CD14-positive monocyte (primary cell): ENCODE data around the gene SPTB. TPM values are rescaled to one million over a fixed set of nuclear protein-coding genes. Genes with fewer than 3 reads are reported as not detected.

Source experiments
- DNase-seq, 3 donors: peaks; one replicate each; pipeline ENCODE4 v3.0.0-alpha.2; 2011 to 2022
- H2AFZ ChIP-seq: 2 replicates; pipeline ENCODE4 v1.6.0; 2012; ENCODE audit warnings: mild to moderate bottlenecking, low read depth, low read length, inconsistent platforms; ENCODE audit not compliant: insufficient read depth, poor library complexity, severe bottlenecking
- H3K27ac ChIP-seq, 2 donors: 1 replicate in 1 of 2; 2 replicates in 1 of 2; pipeline ENCODE4 v1.5.1; 2012 to 2013; ENCODE audit warnings: low read length in 2 of 2, control low read depth in 1 of 2, inconsistent platforms in 1 of 2, low read depth in 1 of 2, mild to moderate bottlenecking in 1 of 2
- H3K27me3 ChIP-seq, 2 donors: one replicate each; pipeline versions ENCODE4 v1.6.0 to v1.6.1; 2011 to 2013; ENCODE audit warnings: low read length in 2 of 2; ENCODE audit not compliant: control insufficient read depth in 2 of 2, insufficient read depth in 2 of 2
- H3K36me3 ChIP-seq, 2 donors: replicated peaks in 1 of 2; 1 replicate in 1 of 2; 2 replicates in 1 of 2; pipeline versions ENCODE4 v1.5.1 to v1.6.1; 2012 to 2013; ENCODE audit warnings: low read length in 2 of 2, control low read depth in 1 of 2, inconsistent platforms in 1 of 2, mild to moderate bottlenecking in 1 of 2; ENCODE audit not compliant: insufficient read depth in 2 of 2, control insufficient read depth in 1 of 2
- H3K4me1 ChIP-seq, 2 donors: 1 replicate in 1 of 2; 2 replicates in 1 of 2; pipeline versions ENCODE4 v1.5.1 to v1.6.1; 2012 to 2013; ENCODE audit warnings: low read length in 2 of 2, control low read depth in 1 of 2, inconsistent platforms in 1 of 2, mild to moderate bottlenecking in 1 of 2, moderate library complexity in 1 of 2; ENCODE audit not compliant: insufficient read depth in 2 of 2, control insufficient read depth in 1 of 2
- H3K4me2 ChIP-seq: replicated peaks from 2 replicates; pipeline ENCODE3; 2012; ENCODE audit warnings: low read length, moderate library complexity, mild to moderate bottlenecking; ENCODE audit not compliant: poor library complexity, severe bottlenecking; ENCODE audit errors: extremely low read depth
- H3K4me3 ChIP-seq, 3 experiments: fragments of 200-600 bp in 1 of 3; sonication (generic) in 1 of 3; replicated peaks in 1 of 3; 1 replicate in 2 of 3; 2 replicates in 1 of 3; pipeline ENCODE4 v1.5.1; 2011 to 2013; ENCODE audit warnings: low read length in 3 of 3, mild to moderate bottlenecking in 3 of 3, control low read depth in 2 of 3, low read depth in 2 of 3, inconsistent platforms in 1 of 3, moderate library complexity in 1 of 3
- H3K79me2 ChIP-seq: 2 replicates; pipeline ENCODE4 v1.6.0; 2012; ENCODE audit warnings: mild to moderate bottlenecking, control low read depth, inconsistent platforms, low read length, moderate library complexity; ENCODE audit not compliant: insufficient read depth
- H3K9ac ChIP-seq: 2 replicates; pipeline ENCODE4 v1.6.0; 2017; ENCODE audit warnings: low read length, mild to moderate bottlenecking; ENCODE audit not compliant: insufficient read depth, poor library complexity, severe bottlenecking
- H3K9me3 ChIP-seq, 2 donors: replicated peaks in 1 of 2; 1 replicate in 1 of 2; 2 replicates in 1 of 2; pipeline versions ENCODE4 v1.5.1 to v1.6.1; 2012 to 2013; ENCODE audit warnings: low read length in 2 of 2, control low read depth in 1 of 2; ENCODE audit not compliant: control insufficient read depth in 1 of 2, insufficient read depth in 1 of 2
- H4K20me1 ChIP-seq: 2 replicates; pipeline ENCODE4 v1.6.0; 2012; ENCODE audit warnings: mild to moderate bottlenecking, low read length, control low read depth, moderate library complexity; ENCODE audit not compliant: insufficient read depth
- H3K27ac Mint-ChIP-seq, 7 donors: one replicate each; pipeline ENCODE4 v1.8.0; 2020; ENCODE audit warnings: mild to moderate bottlenecking in 7 of 7, mixed read lengths in 7 of 7, moderate library complexity in 6 of 7, inconsistent platforms in 2 of 7
- H3K27me3 Mint-ChIP-seq, 3 donors: one replicate each; pipeline ENCODE4 v1.8.0; 2021 to 2022; ENCODE audit warnings: low read depth in 3 of 3, mild to moderate bottlenecking in 3 of 3, mixed read lengths in 3 of 3, moderate library complexity in 3 of 3, inconsistent platforms in 1 of 3
- H3K36me3 Mint-ChIP-seq, 2 donors: one replicate each; pipeline ENCODE4 v1.8.0; 2020; ENCODE audit warnings: mixed read lengths in 2 of 2, inconsistent platforms in 1 of 2, mild to moderate bottlenecking in 1 of 2
- H3K4me1 Mint-ChIP-seq: one replicate; pipeline ENCODE4 v1.8.0; 2020; ENCODE audit warnings: mild to moderate bottlenecking, mixed read lengths
- H3K4me3 Mint-ChIP-seq, 2 donors: one replicate each; pipeline ENCODE4 v1.8.0; 2020; ENCODE audit warnings: mild to moderate bottlenecking in 2 of 2, mixed read lengths in 2 of 2, moderate library complexity in 1 of 2
- H3K9me3 Mint-ChIP-seq, 7 donors: one replicate each; pipeline ENCODE4 v1.8.0; 2020 to 2022; ENCODE audit warnings: mixed read lengths in 7 of 7, mild to moderate bottlenecking in 6 of 7, moderate library complexity in 6 of 7, inconsistent platforms in 2 of 7
- CTCF ChIP-seq: fragments of 200-600 bp; IDR thresholded peaks from one replicate; pipeline ENCODE4 v1.8.0; 2022; ENCODE audit warnings: antibody characterized with exemption, mild to moderate bottlenecking
- WGBS: methylation state at CpG from one replicate; pipeline ENCODE4 v1.1.5; 2013; ENCODE audit warnings: missing lambda C conversion rate; ENCODE audit not compliant: insufficient coverage; 5-methylcytosine and 5-hydroxymethylcytosine counted together
- intact Hi-C, 2 donors: fragments of 100-400 bp; cut with micrococcal nuclease; formaldehyde crosslinking; loops; one replicate each; pipeline versions ENCODE4 v1.15.0 to v1.15.1; 2023
- polyA plus RNA-seq, 3 donors: library from polyadenylated mRNA; depleted of rRNA in 1 of 3; unstranded in 2 of 3; stranded (reverse) in 1 of 3; fragments of 300-500 nt in 2 of 3; fragments of >200 nt in 1 of 3; fragmentation: Illumina TruSeq in 2 of 3; gene quantifications; 1 replicate in 2 of 3; 2 replicates in 1 of 3; pipeline ENCODE4 v1.2.3, GENCODE V29; 2012 to 2021

Gene SPTB
- polyA plus RNA-seq, 3 donors = not detected

GRCh38 chr14:64926398-64926995, 46.8 kb upstream of the SPTB start:
- Mint-ChIP-seq H3K9me3 (no peaks in the 10 kb centered on the region), H3K27ac (peak overlapping the region in 1 of 7 donors; percentile 25), H3K36me3 (peaks cover 45 to 50% of the 10 kb centered on the region in 2 donors), H3K27me3 (no peaks in the 10 kb centered on the region), H3K4me3 (no peak overlapping the region), H3K4me1 (no peaks in the 10 kb centered on the region)
- DNase-seq = no peak
- H3K9ac ChIP-seq = no peak overlapping the region
- H3K27ac ChIP-seq = peak overlapping the region in 1 of 2 donors; percentile 49
- TF ChIP-seq CTCF = no peak
- no peaks in the 10 kb centered on the region for H3K9me3 ChIP-seq
- intact Hi-C loops = no loop called here
- H3K36me3 ChIP-seq = peaks cover 69 to 84% of the 10 kb centered on the region in 2 donors
- H3K79me2 ChIP-seq = peaks cover 54% of the 10 kb centered on the region
- H4K20me1 ChIP-seq = peaks cover 97% of the 10 kb centered on the region
- H2AFZ ChIP-seq = no peak overlapping the region
- H3K4me3 ChIP-seq = no peak overlapping the region
- no peaks in the 10 kb centered on the region for H3K27me3 ChIP-seq
- WGBS = no CpG with 5 or more reads among the region's 4 CpGs
- no peak overlapping the region for H3K4me2 ChIP-seq
- H3K4me1 ChIP-seq = no peaks in the 10 kb centered on the region

- intact Hi-C loops = no loop called here
- Histone ChIP-seq H3K4me3 (no peak overlapping the region), H2AFZ (no peak overlapping the region), H3K27ac (no peak overlapping the region), H3K36me3 (peaks cover 35 to 59% of the 10 kb centered on the region in 2 donors), H3K79me2 (peaks cover 76% of the 10 kb centered on the region), H3K9ac (no peak overlapping the region), H3K9me3 (no peaks in the 10 kb centered on the region), H3K4me2 (no peak overlapping the region), H3K27me3 (no peaks in the 10 kb centered on the region), H3K4me1 (no peaks in the 10 kb centered on the region), H4K20me1 (peaks cover 97% of the 10 kb centered on the region)
- no peak overlapping the region for H3K27ac Mint-ChIP-seq
- TF ChIP-seq CTCF = no peak
- WGBS = no CpG with 5 or more reads among the region's 3 CpGs
- no peaks in the 10 kb centered on the region for H3K9me3 Mint-ChIP-seq
- no peaks in the 10 kb centered on the region for H3K27me3 Mint-ChIP-seq
- H3K4me3 Mint-ChIP-seq = no peak overlapping the region
- H3K4me1 Mint-ChIP-seq = peaks cover 7% of the 10 kb centered on the region
- H3K36me3 Mint-ChIP-seq = peaks cover 29 to 51% of the 10 kb centered on the region in 2 donors
- no peak for DNase-seq
Measured at GRCh38 chr14:64923015-64923414, 43.3 kb upstream of the SPTB start.
